Hematopoietic multipotent progenitor cell treated with erythropoietin and hydrocortisone succinate and interleukin-3 and kit ligand, for 15 days (in vitro differentiated cells): Measurements from ENCODE around the gene SMPD3.

Source experiments
- DNase-seq: peaks from one replicate; pipeline ENCODE4 v3.0.0-alpha.2; 2015; ENCODE audit warnings: low spot score

The SMPD3 gene

DNA sequence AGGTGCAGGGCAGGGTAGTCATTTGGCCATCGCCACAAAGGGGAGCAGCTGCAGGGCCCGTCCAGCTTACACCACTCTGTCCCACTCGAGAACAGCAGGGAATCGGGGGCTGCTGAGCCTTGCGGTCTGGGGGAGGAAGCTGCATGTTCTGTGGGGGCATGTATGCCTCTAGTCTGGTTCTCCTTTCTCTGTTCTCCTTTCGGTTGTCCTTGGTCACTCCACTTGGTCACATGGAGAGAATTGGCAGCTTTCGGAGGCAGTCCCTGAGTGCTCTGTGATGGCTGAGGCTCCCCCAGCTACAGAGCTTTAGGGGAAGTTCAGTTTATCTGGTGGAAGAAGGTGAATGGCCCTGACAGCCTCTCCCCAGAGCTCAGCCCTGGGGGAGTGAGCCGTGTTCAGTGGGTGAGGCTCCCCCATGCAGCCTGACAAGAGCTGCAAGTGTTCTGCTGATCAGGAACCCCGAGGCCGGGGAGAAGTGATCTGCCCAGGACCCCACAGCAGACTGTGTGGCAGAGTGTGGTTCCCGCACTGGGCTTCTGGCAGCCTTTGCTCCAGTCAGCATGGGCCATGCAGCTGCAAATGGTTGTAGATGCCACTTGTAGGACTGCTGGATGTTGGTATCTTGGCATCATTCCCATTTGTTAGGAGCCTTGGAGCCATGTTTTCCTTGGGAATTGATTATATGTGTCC lies 22.3 kb upstream of the SMPD3 start:
- DNase-seq = no peak

DNA sequence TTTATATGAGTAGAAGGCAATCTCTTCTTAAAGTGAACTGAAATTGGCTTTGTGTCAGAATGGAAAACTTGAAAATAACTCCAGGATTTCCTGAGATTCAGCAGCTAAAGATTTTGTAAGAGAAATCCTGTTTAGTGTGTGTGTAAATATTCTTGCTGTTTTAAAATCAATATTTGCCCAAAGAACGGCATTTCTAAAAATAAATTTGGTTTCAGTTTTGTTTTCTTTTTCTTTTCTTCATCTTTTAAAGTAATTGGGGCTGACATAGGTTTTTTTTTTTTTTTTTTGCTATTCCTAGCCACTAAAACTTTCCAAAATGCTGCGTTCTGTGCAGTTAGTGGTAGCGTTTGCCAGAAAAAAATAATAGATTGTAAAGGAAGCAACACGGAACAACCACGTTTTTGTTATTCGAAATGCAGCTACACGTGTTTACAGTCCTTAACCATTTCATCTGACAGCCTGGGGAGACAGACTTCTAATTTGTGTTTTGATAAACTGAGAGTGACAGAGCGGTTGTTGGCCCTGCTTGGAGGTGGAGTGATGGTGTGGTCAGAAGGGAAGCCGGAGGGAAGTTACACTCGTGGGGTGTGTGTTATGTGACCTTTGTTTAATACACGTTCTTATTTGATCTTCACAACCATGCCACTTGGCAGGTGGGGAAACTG lies 21.6 kb upstream of the SMPD3 start:
- no peak for DNase-seq

GRCh38 chr16:68468842-68469241 lies 20.5 kb upstream of the SMPD3 start:
- DNase-seq = no peak

DNA sequence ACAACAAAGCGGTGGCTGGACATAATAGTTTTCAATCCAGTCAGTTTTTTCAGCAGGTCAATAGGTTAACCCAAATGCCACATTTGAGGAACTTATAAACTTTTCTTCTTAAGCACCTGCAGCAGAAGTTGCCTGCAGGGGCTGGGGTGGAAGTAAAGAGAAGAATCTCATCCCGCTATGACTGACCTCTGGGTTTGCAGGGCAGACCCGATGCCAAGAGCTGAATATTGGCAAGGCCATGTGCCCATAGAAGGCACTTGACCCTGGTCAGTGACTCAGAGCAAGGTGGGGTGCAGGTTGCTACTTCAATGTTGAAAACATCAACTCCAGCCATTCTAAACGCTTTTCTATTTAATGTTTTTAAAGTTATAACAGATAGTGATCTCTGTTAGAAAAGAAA lies 17.9 kb upstream of the SMPD3 start:
- no peak for DNase-seq

- no peak for DNase-seq
Observed at GRCh38 chr16:68463904-68464303, 15.6 kb upstream of the SMPD3 start.

- no peak for DNase-seq
Observed at GRCh38 chr16:68460067-68460466, 11.8 kb upstream of the SMPD3 start.

- DNase-seq = no peak
Observed at GRCh38 chr16:68459457-68459856, 11.1 kb upstream of the SMPD3 start.

DNA sequence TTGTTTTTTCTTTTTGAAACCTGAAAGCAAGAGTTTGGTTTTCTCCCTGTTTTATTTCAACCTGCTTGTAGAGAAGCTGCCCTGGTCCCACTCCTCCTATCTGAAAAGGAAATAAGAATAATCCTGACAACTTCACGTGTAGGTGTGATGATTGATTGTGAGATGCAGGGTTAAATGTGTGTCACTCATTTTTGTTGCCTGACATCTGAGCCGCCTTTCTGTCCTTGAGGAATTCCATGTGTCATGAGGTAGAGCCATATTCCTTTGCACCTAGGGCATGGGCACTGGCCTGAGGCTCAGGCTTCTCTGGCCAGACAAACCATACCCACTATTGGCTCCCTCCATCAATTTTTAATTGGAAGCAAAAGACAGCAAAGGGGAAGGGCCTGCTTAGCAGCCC lies 10.2 kb upstream of the SMPD3 start:
- DNase-seq = no peak

DNA sequence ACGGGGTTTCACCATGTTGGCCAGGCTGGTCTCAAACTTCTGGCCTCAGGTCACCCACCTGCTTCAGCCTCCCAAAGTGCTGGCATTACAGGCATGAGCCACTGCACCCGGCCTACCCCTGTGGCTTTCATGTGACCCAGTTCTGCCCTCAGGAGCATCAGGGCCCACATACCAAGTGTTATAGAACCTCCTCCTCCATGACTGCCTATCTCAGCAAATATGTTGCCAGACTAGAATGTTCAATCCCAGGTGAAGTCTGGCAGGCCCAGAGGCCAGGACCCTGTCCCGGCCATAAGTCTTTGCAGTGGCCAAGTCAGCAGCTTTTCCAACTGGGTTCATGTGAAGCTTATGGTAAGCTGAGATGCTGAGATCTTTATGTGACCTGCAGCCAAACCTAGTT lies 9.8 kb upstream of the SMPD3 start:
- DNase-seq = no peak

GRCh38 chr16:68455631-68456030 lies 7.3 kb upstream of the SMPD3 start:
- no peak for DNase-seq

DNA sequence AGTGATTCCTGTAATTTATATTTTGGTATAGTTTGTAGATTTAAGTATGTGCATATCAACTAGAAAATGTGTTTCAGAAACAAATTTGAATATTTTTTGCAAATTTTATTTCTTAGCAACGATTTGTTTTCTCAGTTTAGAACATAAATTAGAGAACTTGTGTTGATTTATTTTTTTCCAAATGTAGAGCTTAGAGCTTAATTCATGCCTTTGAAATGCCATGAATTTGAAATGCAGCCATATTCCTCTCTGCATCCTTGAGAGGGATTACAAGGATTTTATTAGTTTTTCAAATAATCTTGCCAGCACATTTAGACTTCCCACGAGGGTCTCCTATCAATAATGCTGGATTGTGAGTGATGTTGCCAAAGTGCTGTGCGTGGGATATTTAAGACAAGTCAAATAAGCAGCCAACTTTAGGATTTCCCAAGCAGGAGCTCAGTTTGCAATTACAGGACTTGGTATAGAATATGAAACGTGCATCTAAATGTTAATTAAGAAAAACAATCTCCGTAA lies 6.7 kb upstream of the SMPD3 start:
- DNase-seq = no peak

DNA sequence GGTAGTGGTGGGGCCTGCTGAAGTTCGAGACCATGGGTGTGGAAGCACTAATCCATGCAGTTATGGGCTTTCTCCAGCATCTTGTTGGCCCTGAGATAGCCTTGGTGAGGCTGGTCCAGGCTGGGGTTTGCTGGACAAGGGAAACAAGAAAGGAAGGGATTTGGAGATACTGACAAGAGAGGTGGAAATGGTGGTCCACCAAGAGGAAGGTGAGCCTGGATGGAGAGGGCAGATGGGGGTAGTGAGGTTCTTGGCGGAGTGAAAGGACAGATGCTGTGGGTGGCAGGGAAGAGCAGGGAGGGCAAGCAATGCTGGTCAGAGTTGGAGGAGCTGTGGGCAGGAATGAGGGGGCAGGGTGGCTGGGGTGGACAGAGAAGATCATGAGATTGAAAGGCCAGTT lies 5.5 kb upstream of the SMPD3 start:
- no peak for DNase-seq

DNA sequence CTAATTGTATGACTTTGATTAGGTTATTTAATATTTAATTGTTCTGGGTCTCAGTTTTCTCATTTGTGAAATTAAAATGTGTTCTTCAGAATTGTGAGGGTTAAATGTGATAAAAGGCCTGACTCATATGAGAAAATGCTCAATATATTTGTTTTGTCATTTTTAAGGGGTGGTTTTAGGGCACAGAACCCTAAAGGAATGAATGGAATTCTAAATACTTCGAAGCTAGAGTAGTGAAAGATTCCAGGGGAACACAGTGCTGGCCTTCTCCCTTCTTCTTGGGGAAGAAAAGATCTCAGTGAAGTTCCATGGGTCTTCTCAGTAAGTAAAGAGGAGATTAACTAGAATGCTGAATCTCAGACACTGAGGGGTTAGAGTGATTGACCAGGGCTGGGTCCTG lies 3.9 kb upstream of the SMPD3 start:
- no peak for DNase-seq

DNA sequence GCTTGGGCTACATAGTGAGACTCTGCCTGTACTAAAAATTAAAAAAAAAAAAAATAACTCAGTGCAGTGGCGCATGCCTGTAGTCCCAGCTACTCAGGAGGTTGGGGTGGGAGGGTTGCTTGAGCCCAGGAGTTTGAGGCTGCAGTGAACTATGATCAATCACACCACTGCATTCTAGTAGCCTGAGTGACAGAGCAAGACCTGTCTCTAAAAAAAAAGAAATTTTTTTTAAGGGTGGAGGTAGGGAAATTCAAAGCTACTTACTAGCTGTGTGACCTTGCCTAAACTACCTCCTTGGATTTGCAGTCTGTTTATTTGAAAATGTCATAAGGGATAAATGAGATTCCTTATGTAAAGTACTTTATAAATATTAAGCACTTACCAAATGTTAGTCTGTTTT lies 3.4 kb upstream of the SMPD3 start:
- DNase-seq = no peak

DNA sequence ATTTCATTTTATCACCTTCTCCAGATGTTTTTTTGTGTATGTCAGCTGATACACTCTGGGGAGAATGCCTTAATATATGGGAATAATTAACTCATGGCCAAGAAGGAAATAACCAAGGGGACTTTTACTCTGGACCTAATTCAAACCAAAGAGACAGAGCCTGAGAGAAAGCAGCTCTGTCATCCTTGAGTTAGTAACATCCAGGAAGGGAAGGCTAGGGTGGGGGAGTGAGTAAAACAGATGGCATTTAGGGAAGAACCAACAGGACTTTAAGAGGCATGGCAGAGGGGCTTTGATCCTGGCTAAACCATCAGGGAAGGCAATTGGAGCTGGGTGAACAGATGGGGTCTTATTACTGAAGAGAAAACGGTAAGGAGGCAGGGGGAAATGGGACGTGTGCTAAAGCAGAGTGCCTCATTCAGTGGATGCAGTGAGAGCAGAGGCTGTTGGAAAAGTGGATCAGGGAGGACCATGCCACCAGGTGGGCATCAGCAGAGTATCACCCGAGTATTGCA lies 2.5 kb upstream of the SMPD3 start:
- DNase-seq = no peak

GRCh38 chr16:68447653-68448359 lies 502 bp downstream of the SMPD3 start:
- no peak for DNase-seq

- no peak for DNase-seq
Observed at GRCh38 chr16:68446681-68447652, 1.3 kb downstream of the SMPD3 start.

- peak; percentile 52 for DNase-seq
Observed at GRCh38 chr16:68445458-68445857, 2.9 kb downstream of the SMPD3 start.

- DNase-seq = no peak
Observed at GRCh38 chr16:68444056-68444657, 4.2 kb downstream of the SMPD3 start.

- DNase-seq = peak; percentile 32
Observed at GRCh38 chr16:68436581-68436980, 11.7 kb downstream of the SMPD3 start.

- no peak for DNase-seq
Observed at GRCh38 chr16:68434624-68435210, 13.6 kb downstream of the SMPD3 start.
